Astrocyte (in vitro differentiated cells and primary cell): ENCODE data around the gene PSME4. TPM values are rescaled to one million over a fixed set of nuclear protein-coding genes. Genes with fewer than 3 reads are reported as not detected.

Experiments used
- DNase-seq: peaks from one replicate; pipeline ENCODE4 v3.0.0-alpha.2; 2010; ENCODE audit warnings: low read depth
- FAIRE-seq: peaks from 2 replicates; lab custom pipeline; 2011; peaks lifted over from hg19 to GRCh38; lab: Jason Lieb, UNC
- H2AFZ ChIP-seq: 2 replicates; pipeline ENCODE4 v1.6.0; 2012; ENCODE audit warnings: low read depth, low read length, inconsistent platforms
- H3K27ac ChIP-seq: 2 replicates; pipeline ENCODE4 v1.5.1; 2011; ENCODE audit warnings: low read depth, low read length, inconsistent platforms
- H3K27me3 ChIP-seq: 2 replicates; pipeline ENCODE4 v1.6.0; 2011; ENCODE audit warnings: low read length, inconsistent platforms; ENCODE audit not compliant: insufficient read depth
- H3K36me3 ChIP-seq: 2 replicates; pipeline ENCODE4 v1.5.1; 2011; ENCODE audit warnings: low read length, inconsistent platforms; ENCODE audit not compliant: insufficient read depth
- H3K4me1 ChIP-seq: 2 replicates; pipeline ENCODE4 v1.5.1; 2011; ENCODE audit warnings: low read length, inconsistent platforms; ENCODE audit not compliant: insufficient read depth
- H3K4me2 ChIP-seq: 2 replicates; pipeline ENCODE4 v1.6.0; 2012; ENCODE audit warnings: low read length, inconsistent platforms
- H3K4me3 ChIP-seq: 2 replicates; pipeline ENCODE4 v1.5.1; 2011; ENCODE audit warnings: low read depth, mild to moderate bottlenecking, low read length, inconsistent platforms; ENCODE audit not compliant: insufficient read depth
- H3K79me2 ChIP-seq: 2 replicates; pipeline ENCODE4 v1.6.0; 2012; ENCODE audit warnings: mild to moderate bottlenecking, low read length, inconsistent platforms; ENCODE audit not compliant: insufficient read depth
- H3K9ac ChIP-seq: 2 replicates; pipeline ENCODE4 v1.6.0; 2012; ENCODE audit warnings: mild to moderate bottlenecking, low read length, inconsistent platforms
- H3K9me3 ChIP-seq: 2 replicates; pipeline ENCODE4 v1.5.1; 2012; ENCODE audit warnings: low read depth, mild to moderate bottlenecking, low read length, inconsistent platforms; ENCODE audit not compliant: insufficient read depth
- H4K20me1 ChIP-seq: 2 replicates; pipeline ENCODE4 v1.6.0; 2012; ENCODE audit warnings: low read length, inconsistent platforms; ENCODE audit not compliant: insufficient read depth
- H3K27ac Mint-ChIP-seq: one replicate; pipeline ENCODE4 v1.8.0; 2021; ENCODE audit warnings: mild to moderate bottlenecking, mixed read lengths; ENCODE audit not compliant: unreplicated experiment
- H3K27me3 Mint-ChIP-seq: one replicate; pipeline ENCODE4 v1.8.0; 2021; ENCODE audit warnings: low read depth, mixed read lengths; ENCODE audit not compliant: unreplicated experiment
- H3K36me3 Mint-ChIP-seq: one replicate; pipeline ENCODE4 v1.8.0; 2021; ENCODE audit warnings: low read depth, mixed read lengths; ENCODE audit not compliant: unreplicated experiment
- H3K4me1 Mint-ChIP-seq: one replicate; pipeline ENCODE4 v1.8.0; 2021; ENCODE audit warnings: low read depth, mixed read lengths; ENCODE audit not compliant: unreplicated experiment
- H3K4me3 Mint-ChIP-seq: one replicate; pipeline ENCODE4 v1.8.0; 2021; ENCODE audit warnings: mild to moderate bottlenecking, moderate library complexity, mixed read lengths; ENCODE audit not compliant: unreplicated experiment
- H3K9me3 Mint-ChIP-seq: one replicate; pipeline ENCODE4 v1.8.0; 2021; ENCODE audit warnings: mild to moderate bottlenecking, mixed read lengths; ENCODE audit not compliant: unreplicated experiment
- CTCF ChIP-seq: IDR thresholded peaks from 2 replicates; pipeline ENCODE4 v1.5.1; 2011; ENCODE audit warnings: low read depth, mild to moderate bottlenecking, inconsistent platforms, low read length, moderate library complexity; ENCODE audit not compliant: insufficient read depth
- EZH2 ChIP-seq: IDR thresholded peaks from 2 replicates; pipeline ENCODE4 v1.6.1; 2012; ENCODE audit warnings: mild to moderate bottlenecking, low read length, inconsistent platforms; ENCODE audit not compliant: insufficient read depth
- total RNA-seq: library from RNA; stranded (reverse); gene quantifications from 2 replicates; pipeline ENCODE4 v1.2.1, GENCODE V29; 2021

Gene PSME4
- total RNA-seq, 1 donor from 2014 or later, result 110 TPM

DNA sequence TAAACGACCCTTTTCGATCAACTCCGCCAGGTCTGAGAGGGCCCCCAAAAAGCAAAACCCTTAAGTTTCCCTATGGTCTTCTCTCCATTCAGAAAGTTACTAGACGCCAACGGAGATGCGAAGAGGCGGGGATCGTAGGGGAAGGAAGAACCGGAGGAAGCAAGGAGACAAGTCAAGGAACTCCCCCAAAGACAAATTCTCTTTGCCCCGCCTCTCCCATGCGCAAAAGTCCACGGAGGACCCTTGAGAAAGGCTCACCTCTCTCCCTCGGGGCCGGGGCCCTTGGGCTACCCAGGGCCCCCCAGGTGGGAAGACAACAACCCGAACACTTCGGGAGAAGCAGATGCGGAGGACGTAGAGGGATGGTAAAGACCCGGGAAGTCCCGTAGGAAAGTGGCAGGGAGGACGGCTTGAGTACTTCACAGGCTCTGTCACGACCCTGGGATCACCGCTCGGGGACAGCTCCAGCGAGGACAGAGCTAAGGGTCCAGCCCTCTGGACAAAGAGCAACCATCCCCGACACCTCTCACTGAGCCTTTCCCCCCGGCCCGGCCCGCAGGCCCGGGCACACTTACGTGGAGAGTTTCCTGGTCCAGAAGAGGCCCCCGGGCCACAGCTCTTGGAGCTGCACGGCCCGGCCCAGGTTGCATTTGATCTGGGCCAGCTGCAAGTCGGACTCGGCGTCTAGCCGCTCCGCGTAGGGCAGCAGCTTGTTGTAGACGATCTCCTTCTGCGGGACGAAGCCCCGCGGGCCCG lies 647 bp downstream of the PSME4 start:
- Histone ChIP-seq H3K36me3 (no peaks in the 10 kb centered on the region), H3K27ac (peak overlapping the region; percentile 99), H3K4me2 (peak overlapping the region; percentile 89), H3K9me3 (no peaks in the 10 kb centered on the region), H3K9ac (peak overlapping the region; percentile 95), H4K20me1 (peaks cover 52% of the 10 kb centered on the region), H3K4me3 (peak overlapping the region; percentile 84), H3K27me3 (no peaks in the 10 kb centered on the region), H2AFZ (no peak overlapping the region), H3K79me2 (peaks cover 60% of the 10 kb centered on the region), H3K4me1 (peaks cover 10% of the 10 kb centered on the region)
- Mint-ChIP-seq H3K27ac (peak overlapping the region; percentile 94), H3K4me3 (peak overlapping the region; percentile 95), H3K36me3 (peaks cover 8% of the 10 kb centered on the region), H3K4me1 (peaks cover 8% of the 10 kb centered on the region), H3K9me3 (no peaks in the 10 kb centered on the region), H3K27me3 (no peaks in the 10 kb centered on the region)
- no peak for FAIRE-seq
- no peak for TF ChIP-seq EZH2
- no peak for TF ChIP-seq CTCF
- DNase-seq, result peak; percentile 30

- Histone ChIP-seq H3K4me2 (peak overlapping the region; percentile 89), H3K79me2 (peaks cover 67% of the 10 kb centered on the region), H3K4me3 (peak overlapping the region; percentile 84), H3K27ac (peak overlapping the region; percentile 99), H3K9me3 (no peaks in the 10 kb centered on the region), H3K4me1 (peaks cover 13% of the 10 kb centered on the region), H3K9ac (peak overlapping the region; percentile 95), H3K36me3 (no peaks in the 10 kb centered on the region), H2AFZ (no peak overlapping the region), H3K27me3 (no peaks in the 10 kb centered on the region), H4K20me1 (peaks cover 59% of the 10 kb centered on the region)
- H3K36me3 Mint-ChIP-seq, result peaks cover 7% of the 10 kb centered on the region
- FAIRE-seq (no peak), DNase-seq (peak; percentile 70)
- H3K4me1 Mint-ChIP-seq, result peaks cover 14% of the 10 kb centered on the region
- H3K27me3 Mint-ChIP-seq, result no peaks in the 10 kb centered on the region
- H3K4me3 Mint-ChIP-seq, result peak overlapping the region; percentile 95
- no peaks in the 10 kb centered on the region for H3K9me3 Mint-ChIP-seq
- H3K27ac Mint-ChIP-seq, result peak overlapping the region; percentile 94
- no peak for TF ChIP-seq EZH2
- TF ChIP-seq CTCF, result no peak
These were observed 1.4 kb downstream of the PSME4 start for GRCh38 chr2:53969285-53969967.
